ENCODE results near the gene EHD1. TPM values are rescaled to one million over a fixed set of nuclear protein-coding genes. Genes with fewer than 3 reads are reported as not detected.
A peak's percentile ranks its signal among the peaks of the same experiment; 100 is the strongest.
"Not testable (repeated sequence)": the region's sequence is repeated elsewhere in the genome, so short reads cannot be mapped to it uniquely, and the experiment has no call there.

EHD1 gene
- polyA plus RNA-seq, 10 donors: 64.4 to 115 (median 92.9) TPM

- DNase-seq: no peak
Observed at GRCh38 chr11:64859542-64860414, 18.6 kb downstream of the EHD1 start.

DNA sequence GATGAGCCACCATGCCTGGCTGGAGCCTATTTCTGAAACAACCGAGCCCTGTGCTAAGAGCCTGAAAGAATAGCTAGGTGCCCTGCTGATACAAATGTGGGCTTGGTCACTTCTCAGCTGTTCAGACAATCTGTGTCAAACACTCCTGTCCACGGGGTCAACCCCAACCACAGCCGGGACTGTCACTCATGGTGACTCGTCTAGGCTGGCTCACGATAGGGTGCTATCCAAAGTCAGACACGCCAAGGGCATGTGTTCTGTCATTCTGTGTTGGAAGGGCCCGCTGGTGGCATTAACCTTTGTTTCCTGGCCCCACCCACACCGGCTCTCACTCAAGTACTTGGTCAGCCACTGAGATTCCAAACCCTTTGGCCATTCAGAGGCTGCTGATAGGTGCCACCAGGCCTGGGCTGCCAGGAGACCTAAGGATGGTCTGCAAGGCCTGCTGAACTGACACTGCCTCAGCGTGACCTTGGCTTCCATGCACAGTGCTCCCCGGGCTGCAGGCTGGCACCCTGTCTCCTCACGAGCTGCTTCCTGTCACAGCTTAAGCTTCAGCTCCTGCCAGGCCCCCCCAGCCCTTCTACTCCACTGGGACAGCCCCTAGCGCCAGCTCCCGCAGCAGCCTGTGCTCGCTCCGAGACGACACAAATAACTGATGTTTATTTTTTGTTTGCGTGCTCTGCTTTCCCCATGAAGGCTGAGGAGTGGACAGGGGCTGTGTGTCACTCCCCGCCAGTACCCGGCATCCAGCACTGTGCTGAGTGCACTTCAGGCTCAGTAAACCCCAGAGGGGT is 19.8 kb downstream of the EHD1 start:
- no peak for DNase-seq

DNA sequence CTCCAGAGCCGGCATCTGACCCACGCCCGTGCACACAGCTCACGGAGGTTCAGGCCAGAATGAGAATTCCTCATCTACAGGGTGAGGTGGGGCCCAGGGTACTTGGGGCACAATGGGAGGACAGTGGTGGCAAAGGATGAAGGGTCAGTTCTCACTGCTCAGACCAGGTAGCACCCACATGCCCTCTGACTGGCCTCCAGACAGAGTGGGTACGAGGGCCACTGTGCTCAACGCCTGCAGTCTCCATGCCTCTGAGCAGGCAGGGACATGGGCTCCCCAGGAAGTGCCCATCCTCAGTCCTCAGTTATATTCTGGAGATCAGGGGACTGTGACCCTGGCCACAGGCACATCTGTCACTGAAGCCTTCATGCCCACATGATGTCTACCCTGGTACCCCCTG is 20.9 kb downstream of the EHD1 start:
- DNase-seq: no peak

- no peak for DNase-seq
Observed at GRCh38 chr11:64856382-64857227, 21.8 kb downstream of the EHD1 start.

GRCh38 chr11:64855596-64856304 is 22.7 kb downstream of the EHD1 start:
- no peak for DNase-seq

DNA sequence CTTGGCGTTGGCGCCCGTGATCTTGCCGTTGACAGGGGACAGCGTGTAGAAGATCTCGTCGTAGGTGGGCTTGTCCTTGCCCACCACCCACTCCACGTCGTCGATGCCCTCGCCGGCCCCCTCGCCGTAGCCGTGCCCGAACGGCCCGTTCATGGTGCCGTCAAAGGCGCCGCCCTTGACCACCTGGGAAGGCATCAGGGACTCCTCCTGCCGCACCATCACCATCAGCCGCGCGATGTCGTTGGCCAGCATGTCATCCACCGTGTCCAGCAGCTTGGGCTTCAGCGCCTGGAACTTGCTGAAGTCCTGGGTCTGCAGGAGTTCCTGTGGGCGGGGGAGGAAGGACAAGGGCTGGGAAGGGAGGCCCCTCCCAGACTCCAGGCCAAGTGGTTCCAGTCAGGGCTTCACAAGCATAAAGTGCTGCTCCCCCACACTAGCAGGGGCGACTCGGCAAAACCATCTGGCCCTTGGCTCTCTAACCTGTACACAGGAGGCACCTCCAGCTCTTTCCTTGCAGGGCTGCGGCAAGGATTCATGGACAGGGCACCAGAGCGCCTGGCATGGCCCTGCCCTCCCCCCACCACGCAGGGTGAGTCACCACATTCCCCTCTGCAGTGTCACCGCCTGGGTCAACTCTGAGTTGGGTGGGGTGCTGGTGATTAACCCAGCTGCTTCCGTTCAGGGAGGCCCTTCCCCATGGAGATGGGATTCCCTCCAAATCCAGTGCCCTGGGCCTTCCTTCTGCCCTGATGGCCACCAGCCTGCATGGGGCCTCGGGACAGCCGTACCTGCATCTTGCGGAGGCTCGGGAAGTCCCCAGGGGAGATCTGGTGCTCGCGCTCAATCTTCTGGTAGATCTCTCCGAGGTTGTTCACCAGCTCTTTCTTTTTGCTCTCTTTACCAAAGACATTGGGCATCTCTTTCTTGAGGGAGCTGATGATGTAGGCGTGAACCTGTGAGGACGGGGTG is 23.6 kb downstream of the EHD1 start:
- DNase-seq: peak in 2 of 3 donors; percentile 67 to 82

- no peak for DNase-seq
Observed at GRCh38 chr11:64854157-64854533, 24.3 kb downstream of the EHD1 start.

GRCh38 chr11:64853709-64854108 is 24.7 kb downstream of the EHD1 start:
- DNase-seq: no peak

- no peak for DNase-seq
Observed at GRCh38 chr11:64852804-64853509, 25.5 kb downstream of the EHD1 start.

DNA sequence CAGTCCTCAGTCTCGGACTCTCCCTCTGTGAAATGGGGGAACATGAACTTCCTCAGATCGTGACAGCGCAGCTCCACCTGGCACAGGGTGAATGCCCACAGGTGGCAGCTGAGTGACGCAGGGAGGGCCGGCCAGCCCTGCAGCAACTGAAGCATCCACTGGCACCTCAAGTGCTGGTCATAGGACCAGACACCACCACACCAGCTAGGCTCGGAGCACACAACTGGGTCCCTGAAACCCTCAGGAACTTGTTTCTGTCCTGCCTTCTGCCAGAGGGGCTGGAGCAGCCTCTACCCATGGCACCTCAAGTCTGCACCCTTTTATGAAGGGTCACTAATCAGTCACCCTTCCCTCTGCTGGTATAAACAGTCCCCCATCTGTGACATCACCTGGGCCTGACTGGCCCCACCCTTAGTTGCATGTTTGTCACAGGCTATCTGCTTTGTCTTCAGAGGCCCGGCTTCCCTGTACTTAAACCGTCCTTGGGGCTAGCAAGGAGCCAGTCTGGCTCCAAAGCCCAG is 26.5 kb downstream of the EHD1 start:
- DNase-seq: no peak

DNA sequence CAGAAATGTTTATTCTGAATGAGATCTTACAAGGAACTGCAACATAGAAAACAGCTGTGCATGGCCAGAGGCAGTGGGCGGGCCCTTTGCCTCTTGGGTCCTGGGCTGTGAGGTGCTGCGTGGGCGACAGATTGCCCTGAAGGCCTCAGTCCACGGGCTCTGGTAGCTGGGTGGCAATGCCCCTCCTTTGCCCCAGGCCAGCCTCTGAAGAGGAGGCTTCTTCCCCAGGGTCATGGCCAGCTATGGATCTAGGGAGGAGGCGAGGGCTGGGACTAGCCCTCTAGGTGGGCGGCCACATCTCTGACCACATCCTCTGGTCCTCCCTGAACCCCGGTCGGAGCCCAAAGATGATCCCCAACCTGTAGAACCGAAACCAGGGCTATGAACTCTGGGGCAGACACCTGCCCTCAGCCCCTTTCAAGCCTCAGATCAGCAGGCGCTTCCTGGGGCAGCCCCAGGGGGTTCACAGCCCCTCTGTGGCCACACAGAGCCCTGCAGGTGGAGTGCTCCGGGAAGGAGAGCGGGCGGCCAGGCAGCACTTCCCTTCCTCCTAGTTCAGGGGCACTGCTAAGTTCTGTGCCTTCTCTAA is 27.3 kb downstream of the EHD1 start:
- DNase-seq: peak in 1 of 3 donors; percentile 41

DNA sequence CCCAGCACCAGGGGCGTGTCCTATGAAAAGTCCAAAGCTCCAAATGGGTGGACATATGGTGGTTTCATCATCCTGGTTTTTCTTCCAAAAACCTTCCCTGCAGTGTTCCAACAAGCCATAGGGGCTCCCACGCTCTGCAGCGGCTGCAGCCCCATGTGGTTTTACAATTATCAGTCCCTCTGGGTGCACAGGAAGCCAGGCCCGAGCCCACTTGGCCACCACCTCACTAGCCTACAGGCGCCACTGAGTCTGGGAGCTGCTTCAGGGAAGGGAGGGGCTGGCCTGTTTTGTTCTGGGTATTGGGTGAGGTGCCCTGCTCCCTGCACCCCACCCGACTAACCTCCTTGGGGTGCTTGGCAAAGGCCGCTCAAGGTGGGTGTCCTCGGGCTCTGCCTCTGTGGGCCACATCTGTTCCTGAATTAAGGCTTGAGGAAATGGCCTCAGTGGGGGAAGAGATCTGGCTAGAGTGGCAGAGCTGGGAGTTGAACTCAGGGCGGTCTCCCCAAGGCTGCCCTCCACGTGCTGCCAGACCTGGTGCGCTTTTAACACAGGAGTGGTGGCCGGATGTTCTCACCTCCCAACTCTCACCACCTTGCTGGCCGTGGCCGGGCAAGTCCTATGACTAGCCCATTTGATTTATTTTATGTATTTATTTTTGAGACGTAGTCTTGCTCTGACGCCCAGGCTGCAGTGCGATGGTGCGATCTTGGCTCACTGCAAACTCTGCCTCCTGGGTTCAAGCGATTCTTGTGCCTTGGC is 28.6 kb downstream of the EHD1 start:
- peak in 1 of 3 donors; percentile 44 for DNase-seq

GRCh38 chr11:64848826-64849597 is 29.4 kb downstream of the EHD1 start:
- no peak for DNase-seq

GRCh38 chr11:64848214-64848825 is 30.1 kb downstream of the EHD1 start:
- no peak for DNase-seq

GRCh38 chr11:64846998-64847666 is 31.3 kb downstream of the EHD1 start:
- peak; percentile 86 to 94 (median 91) for DNase-seq

GRCh38 chr11:64845776-64846129 is 32.7 kb downstream of the EHD1 start:
- not testable (repeated sequence) for DNase-seq
